UCSD-AML1 (cell line): ENCODE measurements around the gene RXFP4.

Source experiments
- DNase-seq: peaks from one replicate; lab custom pipeline; 2025; ENCODE audit not compliant: unreplicated experiment; lab: John Stamatoyannopoulos, UW

The RXFP4 gene

DNA sequence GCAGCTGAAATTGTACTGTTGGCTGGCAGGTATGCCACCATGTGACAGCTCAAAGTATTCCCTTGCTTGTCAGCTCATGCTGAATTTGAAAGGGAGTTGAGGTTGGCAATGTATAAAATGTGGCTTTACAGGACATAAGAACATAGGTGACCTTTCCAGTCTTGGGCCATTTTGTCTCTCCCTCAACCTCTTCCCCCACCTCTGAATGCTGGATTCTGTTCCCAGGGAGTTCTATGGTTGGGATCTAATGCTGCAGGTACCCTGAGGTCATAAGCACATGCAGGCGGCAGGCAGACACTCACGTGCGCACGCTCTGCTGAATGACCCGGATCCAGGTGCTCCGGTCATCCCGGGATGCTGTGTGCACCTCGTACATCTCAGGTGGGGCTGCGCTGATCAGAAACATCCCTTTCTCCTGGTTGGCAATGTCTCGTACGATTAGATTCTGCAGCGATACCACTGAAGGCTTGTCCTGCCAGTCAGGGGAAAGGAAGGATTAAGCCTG is 16.0 kb downstream of the RXFP4 start:
- no peak for DNase-seq

DNA sequence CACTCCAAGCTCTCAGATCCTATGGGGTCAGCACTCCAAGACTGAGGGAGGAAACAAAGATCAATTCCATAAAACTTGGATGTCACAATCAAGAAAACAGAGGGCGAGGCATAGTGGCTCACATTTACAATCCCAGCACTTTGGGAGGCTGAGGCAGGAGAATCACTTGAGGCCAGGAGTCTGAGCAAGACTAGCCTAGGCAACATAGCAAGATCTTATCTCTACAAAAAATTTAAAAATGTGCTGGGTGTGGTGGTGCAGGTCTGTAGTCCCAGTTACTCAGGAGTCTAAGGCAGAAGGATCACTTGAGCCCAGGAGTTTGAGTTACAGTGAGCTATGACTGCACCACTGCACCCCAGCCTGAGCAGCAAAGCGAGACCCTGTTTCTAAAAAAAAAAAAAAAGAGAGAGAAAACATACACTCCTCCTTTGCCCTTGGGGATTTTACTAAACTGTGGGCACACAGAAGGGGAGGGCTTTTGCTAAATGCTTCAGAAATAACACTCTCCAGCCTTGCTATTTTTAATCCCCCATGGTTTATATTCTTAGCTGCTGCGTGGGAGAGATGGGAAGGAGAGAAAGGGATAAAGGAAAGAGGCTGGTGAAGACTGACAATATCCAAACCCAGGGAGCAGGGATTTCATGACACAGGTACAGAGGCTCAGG is 18.8 kb downstream of the RXFP4 start:
- DNase-seq, result no peak

DNA sequence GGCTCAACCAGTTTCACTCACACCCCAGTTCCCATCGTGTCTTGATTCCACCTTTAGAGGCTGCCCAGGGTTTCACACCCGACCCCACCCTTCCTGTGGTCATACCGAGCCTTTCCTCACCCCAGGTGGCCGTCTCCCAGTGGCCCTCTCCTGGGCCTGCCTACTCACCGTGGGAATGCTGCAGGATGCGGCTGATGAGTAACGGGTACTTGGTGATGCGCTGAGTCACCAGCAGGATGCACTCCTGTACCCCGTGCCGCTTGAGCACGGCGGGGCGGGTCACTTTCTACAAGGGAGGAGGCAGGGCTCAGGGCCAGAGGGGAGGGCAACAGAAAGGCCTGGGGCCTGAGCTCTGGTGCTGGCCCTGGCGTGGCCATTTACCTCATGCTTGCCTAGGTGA is 20.5 kb downstream of the RXFP4 start:
- peak; percentile 22 for DNase-seq

DNA sequence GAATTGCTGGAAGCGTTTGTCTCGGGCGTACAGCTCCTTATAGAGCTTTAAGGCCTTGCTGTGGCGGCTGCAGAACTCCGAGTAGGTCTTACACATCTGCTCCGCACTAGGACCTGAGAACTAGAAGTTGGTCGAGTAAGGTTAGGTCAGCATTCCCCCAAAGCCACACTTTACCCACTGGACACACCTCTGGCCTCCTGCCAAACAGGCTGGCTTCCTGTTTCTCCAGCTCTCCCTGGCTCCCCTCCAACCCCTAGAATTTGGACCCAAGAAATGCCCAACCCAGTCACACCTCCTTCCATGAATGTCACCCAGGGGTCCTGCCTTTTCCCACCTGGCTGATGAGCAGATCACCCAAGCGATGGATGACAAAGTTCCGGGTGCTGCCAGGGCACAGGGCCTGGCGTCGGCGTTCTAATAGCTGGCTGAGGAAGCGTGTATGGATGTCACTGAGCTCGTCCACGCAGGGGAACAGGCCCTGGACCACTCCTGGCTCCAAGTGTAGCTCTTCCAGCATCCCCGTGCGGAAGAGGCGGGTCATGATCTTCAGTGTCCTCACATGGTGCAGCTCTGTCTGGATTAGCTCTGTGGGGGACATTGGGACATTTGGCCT is 21.3 kb downstream of the RXFP4 start:
- no peak for DNase-seq

DNA sequence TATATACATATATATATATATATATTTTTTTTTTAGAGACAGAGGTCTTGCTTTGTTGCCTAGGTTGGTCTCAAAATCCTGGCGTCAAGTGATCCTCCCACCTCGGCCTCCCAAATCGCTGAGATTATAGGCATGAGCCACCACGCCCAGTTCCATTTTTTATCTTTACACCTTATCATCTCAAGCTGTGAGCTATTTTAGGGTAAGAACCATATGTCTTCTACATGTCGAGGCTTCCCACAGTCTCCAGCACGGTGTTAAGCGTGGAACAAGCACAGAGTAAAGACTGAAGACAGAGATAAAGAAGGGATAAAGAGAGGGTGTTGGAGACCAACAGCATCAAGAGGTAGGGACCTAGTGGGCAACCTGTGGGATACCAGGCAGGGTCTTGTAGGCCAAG is 22.8 kb downstream of the RXFP4 start:
- no peak for DNase-seq

DNA sequence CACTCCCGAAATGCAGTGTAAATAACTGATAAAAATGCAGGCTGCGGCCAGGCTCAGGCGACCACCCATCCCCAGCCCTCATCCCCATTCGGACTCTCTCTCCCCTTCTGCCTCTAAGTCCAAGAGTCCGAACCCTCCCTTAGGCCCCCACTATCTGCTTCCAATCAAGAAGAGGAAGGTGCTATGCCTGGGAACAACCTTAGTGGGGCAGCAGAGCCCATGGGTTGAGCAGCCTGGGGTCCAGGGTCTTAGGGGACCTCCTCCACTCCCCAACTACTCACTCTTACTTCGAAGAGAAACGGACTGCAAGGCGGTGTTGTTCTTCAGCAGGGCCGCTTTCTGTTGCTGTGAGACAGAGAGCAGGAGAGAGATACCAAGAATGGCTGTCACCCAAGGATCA is 24.7 kb downstream of the RXFP4 start:
- DNase-seq, result no peak

DNA sequence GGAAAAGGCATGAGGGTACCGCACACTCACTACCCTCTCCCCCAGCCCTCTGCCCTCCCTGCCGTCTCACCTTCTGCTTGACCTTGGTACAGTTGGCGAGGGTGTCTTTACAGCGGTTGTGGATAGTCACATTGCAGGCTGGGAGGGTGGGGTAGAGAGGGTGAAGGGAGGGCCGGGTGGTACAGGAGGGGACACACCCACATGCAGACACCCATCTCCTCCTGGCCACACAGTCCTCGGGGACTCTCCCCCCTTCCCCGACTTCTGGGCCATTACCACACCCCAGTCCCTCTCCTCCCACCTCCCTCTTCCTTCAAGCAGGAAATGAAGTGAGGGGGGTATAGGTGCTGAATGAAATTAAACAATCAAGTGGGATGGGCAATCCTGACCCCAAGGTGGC is 25.3 kb downstream of the RXFP4 start:
- no peak for DNase-seq

DNA sequence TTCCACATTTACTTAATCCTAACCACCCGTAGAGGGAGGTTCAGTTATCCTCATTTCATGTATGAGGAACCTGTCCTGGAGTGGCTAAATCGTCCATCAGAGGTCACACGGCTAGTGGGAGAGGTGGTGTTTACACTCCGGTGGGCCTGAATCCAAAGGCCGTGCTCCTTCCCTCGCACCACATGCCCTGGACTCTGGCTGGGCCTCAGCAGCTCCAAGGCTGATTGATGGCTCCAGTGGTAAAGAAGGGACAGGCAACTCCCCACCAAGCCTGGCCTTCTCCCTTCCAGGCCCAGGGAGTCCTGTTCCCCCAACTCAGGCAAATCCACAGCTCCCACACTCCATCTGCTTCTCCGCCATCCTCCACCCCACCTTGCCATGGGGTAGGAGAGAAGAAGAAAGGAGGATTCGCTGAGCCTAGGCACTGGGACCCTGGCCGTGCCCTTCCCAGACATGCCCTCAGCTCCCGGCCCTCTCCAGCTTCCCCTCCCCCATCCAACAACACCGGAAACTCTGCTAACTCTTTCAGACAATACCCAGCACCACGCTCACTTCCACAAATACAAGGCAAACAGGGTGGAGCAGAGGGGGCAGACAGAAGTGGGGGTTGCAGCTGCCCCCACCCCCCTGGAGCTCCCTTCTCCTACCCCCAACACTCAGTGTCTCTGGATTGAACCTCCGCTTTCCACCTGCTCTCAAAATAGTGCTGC is 26.1 kb downstream of the RXFP4 start:
- peak; percentile 25 for DNase-seq

DNA sequence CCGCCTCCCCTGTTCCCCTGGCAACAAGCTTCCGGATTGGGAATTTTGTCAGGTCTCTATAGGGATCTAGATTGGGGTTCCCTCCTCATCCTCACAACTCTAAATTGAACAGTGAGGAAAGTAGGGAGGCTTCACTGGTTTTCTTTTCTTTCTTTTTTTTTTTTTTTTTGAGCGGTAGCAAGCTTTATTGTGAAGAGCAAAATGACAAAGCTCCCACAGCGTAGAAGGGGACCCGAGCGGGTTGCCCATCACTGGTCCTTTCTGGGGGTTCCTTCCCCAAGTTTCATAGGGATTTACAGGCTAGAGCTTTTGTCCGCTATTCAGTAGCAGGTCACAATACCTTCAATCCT is 26.6 kb downstream of the RXFP4 start:
- no peak for DNase-seq

DNA sequence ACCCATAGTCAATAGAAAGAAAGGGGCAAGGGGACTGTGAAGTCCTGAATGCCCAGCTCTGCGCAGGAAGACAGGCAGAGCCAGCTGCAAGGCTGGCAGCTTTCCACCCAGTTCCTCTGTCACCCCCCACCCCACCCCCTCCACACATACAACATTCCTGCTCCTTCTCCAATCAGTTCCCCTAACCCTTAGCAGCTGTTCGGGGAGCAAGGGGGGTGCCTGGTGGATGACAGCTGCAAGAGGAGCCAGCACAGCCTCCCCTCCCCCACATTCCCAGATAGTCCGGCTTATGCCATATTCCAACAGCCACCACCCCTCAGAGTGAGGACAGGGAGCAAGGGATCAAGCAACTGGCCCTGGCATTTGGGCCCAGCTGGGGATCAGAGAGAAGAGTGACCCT is 27.2 kb downstream of the RXFP4 start:
- no peak for DNase-seq

DNA sequence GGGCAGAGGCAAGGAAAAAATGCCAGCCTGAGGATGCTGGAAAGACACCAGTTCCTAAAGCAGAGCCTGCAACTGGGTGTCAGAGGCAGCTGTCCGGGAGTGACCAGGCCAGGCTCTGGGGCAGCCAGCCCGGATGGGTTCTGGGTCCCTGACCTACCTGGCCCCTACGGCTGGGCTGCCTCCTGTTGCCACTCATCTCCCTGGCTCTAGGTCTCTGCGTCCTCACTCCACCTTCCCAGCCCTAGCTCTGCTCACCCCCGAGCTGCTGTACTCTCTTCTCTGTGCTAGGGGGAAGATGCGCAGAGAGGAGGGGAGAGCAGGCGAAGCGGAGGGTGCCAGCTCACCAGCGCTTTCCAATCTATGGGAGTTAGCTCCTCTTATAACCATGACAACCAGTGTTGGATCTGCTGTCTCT is 27.9 kb downstream of the RXFP4 start:
- DNase-seq, result no peak

DNA sequence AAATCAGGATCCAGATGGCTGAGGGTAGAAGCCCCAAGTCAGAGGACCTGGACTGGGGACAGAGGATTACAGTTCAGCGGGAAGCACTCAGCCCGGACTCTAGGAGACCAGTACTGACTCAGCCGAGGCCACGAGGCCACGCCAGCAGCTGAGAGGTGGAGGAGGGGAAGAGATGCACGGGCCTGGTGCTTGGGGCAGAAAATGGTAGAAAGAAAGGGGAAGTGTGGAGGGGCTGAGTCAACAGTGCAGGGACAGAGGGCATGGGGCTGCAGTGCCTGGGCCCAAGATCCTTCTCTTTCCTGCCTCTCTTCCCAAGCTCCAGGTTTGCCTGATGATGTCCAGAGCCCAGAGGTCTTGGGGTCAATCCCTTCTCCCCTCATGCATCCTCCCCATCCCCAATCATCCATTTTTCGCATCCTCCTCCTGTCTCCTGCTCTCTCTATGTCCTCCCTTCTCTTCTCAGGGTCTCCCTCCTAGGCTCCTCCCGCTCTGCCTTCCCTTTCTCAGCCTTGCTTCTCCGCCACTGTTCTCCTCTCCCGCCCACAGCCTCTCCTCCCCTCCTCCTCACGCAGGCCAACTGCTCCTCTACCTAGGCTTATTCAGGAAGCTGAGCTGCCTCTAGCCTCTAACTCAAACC is 29.2 kb downstream of the RXFP4 start:
- DNase-seq, result peak; percentile 83

DNA sequence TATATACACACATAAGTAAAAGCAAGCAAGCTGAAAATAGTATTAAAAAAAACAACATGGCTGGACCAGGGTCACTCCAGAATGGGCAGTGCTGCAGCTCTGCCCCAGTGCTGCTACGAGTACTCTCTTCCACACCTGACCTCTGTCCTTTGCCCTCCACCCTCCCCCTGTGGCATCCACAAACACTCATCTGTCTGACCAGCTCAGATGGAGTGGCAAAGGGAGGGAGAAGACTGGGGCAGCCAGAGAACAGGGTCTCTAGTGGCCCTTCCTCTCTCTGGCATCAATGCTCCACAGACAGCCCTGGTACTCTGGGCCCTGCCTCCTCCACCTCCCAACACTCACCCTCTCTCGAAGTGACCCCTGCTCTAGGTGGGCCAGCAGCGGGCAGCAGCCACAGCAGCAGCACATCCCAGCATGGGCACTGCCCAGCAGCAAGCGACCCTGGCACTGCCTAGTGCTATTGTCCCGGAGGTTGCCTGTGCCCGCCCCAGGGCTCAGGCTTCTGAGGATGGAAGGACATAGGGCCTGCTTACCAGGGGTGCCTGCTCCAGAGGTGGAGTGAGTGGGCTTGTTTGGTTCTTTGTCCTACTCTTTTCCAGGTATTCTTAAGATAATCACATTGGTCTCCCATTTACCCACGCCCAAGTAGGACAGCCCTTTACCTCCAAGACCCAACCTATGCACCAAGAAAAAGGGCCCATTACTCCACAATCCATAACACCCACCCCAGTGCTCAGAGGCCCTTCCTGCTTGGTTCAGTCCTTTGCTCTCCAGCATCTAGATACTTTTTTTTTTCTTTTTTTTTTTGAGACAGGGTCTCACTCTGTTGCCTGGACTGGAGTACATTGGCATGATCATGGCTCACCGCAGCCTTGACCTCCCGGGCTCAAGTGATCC is 30.7 kb downstream of the RXFP4 start:
- DNase-seq, result no peak

DNA sequence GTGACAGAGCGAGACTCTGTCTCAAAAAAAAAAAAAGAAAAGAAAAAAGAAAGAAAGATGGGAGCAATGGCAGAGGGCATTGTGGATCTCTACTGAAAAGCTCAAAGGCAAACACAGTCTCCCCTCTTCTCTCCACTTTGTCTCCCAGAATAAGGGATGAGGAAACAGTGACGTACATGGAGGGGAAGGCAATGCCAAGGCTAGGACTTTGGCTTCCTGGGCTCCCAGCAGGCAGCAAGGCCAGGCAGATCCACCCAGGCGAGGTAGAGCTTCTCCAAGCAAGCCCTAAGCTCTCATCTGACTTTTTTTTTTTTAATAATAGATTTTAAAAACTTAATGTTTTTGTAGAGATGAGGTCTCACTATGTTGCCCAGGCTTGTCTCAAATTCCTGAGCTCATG is 32.3 kb downstream of the RXFP4 start:
- DNase-seq, result no peak

DNA sequence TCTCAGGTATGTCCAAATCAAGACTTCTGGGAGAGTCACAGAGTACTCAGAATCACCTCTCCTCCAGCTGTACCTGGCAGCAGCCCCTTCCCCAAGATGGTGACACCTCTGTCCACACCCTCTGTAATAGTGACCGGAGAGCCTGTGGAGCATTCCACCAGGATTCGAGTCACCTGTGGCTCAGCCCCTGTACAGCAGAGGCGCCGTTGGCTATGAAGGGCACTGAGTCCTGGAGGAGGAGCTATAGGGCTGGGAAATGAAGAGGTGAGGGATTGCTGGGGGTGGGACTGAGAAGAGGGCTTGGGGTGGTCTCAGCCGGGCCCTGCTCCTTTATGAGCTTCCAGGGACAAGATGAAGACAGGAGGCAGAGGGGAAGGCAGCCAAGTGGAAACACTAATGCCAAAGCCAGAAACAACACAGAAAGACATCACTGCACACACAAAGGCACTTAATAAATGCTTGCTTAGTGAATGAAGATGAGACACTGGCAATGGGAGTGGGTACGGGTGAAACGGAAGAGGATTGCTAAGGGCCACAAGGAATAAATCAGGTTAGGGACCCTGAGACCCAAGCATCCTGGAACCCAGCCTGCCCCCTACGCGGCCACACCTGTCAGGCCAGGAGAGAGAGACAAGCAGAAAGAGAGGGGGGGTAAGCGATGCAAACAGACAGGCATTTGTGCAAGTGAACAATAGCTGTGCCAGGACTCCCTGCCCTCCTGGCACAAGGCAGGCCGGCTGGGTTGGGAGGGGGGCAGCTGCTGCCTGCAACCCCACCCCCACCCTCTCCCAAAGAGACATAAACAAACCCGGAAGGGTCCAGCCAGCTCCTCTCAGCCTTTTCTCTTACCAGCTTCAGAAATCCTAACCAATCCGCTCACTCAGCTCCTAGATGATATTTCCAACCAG is 33.0 kb downstream of the RXFP4 start:
- no peak for DNase-seq

DNA sequence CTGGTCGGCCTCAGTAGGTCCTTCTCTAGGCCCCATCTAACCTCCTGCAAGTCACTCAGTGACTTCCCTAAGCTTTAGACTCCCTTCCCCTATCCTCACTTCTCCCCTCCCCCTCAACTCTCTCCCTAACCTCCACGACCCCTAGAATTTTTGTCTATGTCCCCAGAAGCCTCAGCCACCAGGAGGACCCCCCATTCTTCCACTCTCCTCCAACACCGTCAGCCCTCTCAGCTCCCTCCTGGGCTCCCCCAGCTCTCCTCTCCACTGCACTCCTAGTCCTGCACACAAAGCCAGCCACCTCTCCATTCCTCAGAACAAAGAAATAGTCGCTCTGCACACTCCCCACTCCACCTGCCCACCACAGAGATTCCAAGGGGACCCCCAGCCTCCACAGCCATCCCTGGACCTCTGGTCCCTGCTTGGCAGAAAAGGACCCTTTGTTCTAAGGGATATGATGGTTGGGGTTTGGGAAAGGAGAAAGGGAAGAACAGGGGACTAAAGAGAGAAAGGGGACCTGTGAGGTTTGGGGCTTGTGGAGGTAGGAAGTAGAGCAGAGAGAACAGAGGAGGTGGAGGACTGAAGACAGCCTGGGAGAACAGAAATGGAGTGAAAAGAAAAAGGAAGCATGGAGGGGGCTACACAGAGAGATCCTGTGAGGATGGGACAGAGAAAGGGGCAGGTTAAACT is 34.1 kb downstream of the RXFP4 start:
- DNase-seq, result no peak

DNA sequence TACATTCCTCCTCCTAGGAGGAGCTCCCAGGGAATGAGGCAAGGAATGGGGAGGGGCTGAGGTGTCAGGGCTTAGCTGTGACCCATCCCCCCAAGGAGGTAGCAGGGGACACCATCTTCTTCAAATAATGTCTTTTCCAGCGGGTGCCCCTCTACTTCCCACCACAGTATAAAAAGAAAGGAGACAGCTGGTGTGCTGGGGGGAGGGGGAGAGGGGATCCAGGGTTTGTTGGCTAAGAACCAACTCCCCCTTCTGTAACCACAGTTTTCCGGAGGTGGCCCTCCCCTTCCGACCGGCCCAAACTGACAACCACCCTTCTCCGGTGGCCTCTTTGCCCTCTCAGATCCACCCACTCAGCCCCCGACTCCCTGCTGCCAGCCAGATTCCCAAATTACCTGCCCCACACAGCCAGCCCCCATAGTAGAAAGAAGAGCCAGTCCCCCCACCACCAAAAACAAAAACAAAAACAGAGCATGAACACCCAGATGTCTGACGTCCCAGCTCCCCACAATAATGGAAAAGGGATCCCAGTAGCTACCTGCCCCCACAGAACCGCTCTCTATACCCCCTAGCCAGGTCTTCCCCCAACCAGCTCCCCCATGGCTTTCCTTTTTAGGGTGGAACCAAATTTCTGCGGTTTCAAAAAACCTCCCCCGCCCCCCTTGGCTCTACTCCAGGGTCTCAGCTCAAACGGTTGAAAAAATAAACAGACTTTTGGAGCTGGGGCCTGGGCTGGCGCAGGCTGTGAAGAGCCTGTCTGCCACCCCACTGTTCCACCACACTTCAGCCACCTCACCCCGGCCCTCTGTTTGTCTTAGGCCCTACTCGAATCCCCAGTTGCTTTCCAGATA is 34.8 kb downstream of the RXFP4 start:
- DNase-seq, result peak; percentile 84

DNA sequence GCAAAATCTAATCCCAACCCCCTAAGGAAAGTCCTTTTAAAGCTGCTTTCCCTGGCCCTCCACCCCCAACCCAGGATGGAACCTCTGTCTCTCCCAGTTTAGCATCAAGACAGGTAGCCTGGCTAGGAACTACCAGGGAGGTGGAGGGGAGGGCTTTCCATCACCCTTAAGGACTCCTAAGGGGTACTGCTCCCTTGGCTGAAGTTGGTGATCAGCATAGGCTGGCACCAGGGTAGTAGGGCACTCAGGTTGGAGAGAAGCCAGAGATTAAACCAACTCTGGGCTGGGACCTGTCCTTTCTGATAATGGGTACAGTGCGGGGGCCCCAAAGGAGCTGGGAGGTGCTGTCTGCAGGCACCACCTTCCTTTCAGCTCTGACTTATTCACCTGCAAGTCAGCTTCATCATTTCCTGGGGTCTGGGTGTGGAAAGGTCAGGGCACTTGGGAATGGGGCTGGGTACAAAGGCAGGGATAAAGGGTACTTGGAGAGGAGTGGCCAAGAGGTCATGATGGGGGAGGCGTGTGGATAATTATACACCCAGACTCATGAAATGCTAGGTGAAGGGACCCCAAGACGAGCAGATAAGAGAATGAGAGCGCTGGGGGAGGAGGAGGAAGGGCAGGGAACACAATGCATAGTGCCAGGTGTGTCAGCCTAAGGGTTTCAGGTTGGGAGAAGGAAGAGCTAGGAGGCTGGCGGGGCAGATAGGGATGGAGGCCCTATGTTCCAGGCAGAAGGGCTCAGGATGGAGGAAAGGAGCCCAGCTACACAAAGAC is 35.7 kb downstream of the RXFP4 start:
- DNase-seq, result no peak
